HepG2 (cell line): ENCODE results near the gene KCNS1. TPM values are rescaled to one million over a fixed set of nuclear protein-coding genes. Genes with fewer than 3 reads are reported as not detected.

Source experiments
- HNRNPLL ChIP-seq: fragments of 200-400 bp; formaldehyde crosslinking; IDR thresholded peaks from 2 replicates; pipeline ENCODE4 v1.6.1; 2017; ENCODE audit warnings: mild to moderate bottlenecking, low read depth, low read length; ENCODE audit not compliant: poor library complexity, severe bottlenecking
- IRF2 ChIP-seq: IDR thresholded peaks from 2 replicates; pipeline ENCODE4 v1.6.1; 2018; ENCODE audit warnings: missing genetic modification reagents, missing compliant biosample characterization
- NFIB ChIP-seq: sonication (generic); formaldehyde crosslinking; IDR thresholded peaks from 2 replicates; pipeline ENCODE4 v1.9.0; 2021; ENCODE audit warnings: missing genetic modification reagents, mild to moderate bottlenecking, borderline replicate concordance
- PHB2 ChIP-seq: fragments of 450-650 bp; IDR thresholded peaks from 2 replicates; pipeline ENCODE4 v1.6.1; 2018; ENCODE audit not compliant: partially characterized antibody
- RARG ChIP-seq: sonication (generic); formaldehyde crosslinking; IDR thresholded peaks from 2 replicates; pipeline ENCODE4 v1.4.0; 2020; ENCODE audit warnings: low read depth, mild to moderate bottlenecking, missing genetic modification reagents
- SMYD3 ChIP-seq: sonication (generic); formaldehyde crosslinking; IDR thresholded peaks from 2 replicates; pipeline ENCODE4 v1.8.1; 2023; ENCODE audit warnings: mild to moderate bottlenecking, missing genetic modification reagents
- SUZ12 ChIP-seq: fragments of 150-350 bp; IDR thresholded peaks from 2 replicates; pipeline ENCODE4 v1.6.1; 2014; ENCODE audit warnings: low read depth, low read length
- ZBTB39 ChIP-seq: sonication (generic); formaldehyde crosslinking; IDR thresholded peaks from 2 replicates; pipeline ENCODE4 v1.5.0; 2020; ENCODE audit warnings: missing genetic modification reagents
- ZFYVE20 ChIP-seq: sonication (generic); formaldehyde crosslinking; IDR thresholded peaks from 2 replicates; pipeline ENCODE4 v1.8.0; 2023; ENCODE audit warnings: low read depth, mild to moderate bottlenecking, moderate library complexity, missing genetic modification reagents, borderline replicate concordance
- ZIK1 ChIP-seq: sonication (generic); formaldehyde crosslinking; IDR thresholded peaks from 2 replicates; pipeline ENCODE4 v1.5.0; 2020; ENCODE audit warnings: mild to moderate bottlenecking, low read depth, missing genetic modification reagents, borderline replicate concordance
- ZNF451 ChIP-seq: sonication (generic); formaldehyde crosslinking; IDR thresholded peaks from 2 replicates; pipeline ENCODE4 v1.5.0; 2020; ENCODE audit warnings: mild to moderate bottlenecking, missing genetic modification reagents
- ZNF629 ChIP-seq: sonication (generic); formaldehyde crosslinking; conservative IDR thresholded peaks from 2 replicates; pipeline ENCODE4 v1.5.0; 2020; ENCODE audit warnings: missing genetic modification reagents
- ZNF652 ChIP-seq: IDR thresholded peaks from 2 replicates; pipeline ENCODE4 v1.6.1; 2016; ENCODE audit warnings: low read depth, borderline replicate concordance
- polyA plus RNA-seq, 8 experiments: library from polyadenylated mRNA; depleted of rRNA in 3 of 8; stranded (reverse) in 7 of 8; unstranded in 1 of 8; fragments of >200 nt; fragmentation: Illumina TruSeq in 4 of 8; extraction: Trizol in 4 of 8; gene quantifications; 2 replicates each; pipeline versions ENCODE4 v1.2.1 to v1.2.3, GENCODE V29; 2011 to 2016; ENCODE audit warnings: low read depth in 4 of 8, missing spikeins in 1 of 8, mixed read lengths in 1 of 8; ENCODE audit not compliant: insufficient read depth in 1 of 8
- total RNA-seq, 5 experiments: library from RNA; depleted of rRNA; stranded (reverse); fragments of >200 nt; fragmentation: Illumina TruSeq; extraction: Trizol; gene quantifications; 2 replicates each; pipeline ENCODE4 v1.2.3, GENCODE V29; 2016; ENCODE audit warnings: low read depth in 1 of 5
- TF ChIP-seq, protein P1 (sequence below): sonication (generic); formaldehyde crosslinking; IDR thresholded peaks from 2 replicates; pipeline ENCODE4 v1.4.0; 2020; ENCODE audit warnings: missing genetic modification reagents, borderline replicate concordance
- TF ChIP-seq, protein P2 (sequence below): sonication (generic); formaldehyde crosslinking; IDR thresholded peaks from 2 replicates; pipeline ENCODE4 v1.4.0; 2020; ENCODE audit warnings: missing genetic modification reagents
- TF ChIP-seq, protein P3 (sequence below): sonication (generic); formaldehyde crosslinking; IDR thresholded peaks from 2 replicates; pipeline ENCODE4 v1.5.0; 2020; ENCODE audit warnings: mild to moderate bottlenecking, missing genetic modification reagents

Gene KCNS1
- total and polyA plus RNA-seq, 2 of the 13 experiments (the other 11 are each of a cell fraction or from before 2014, with no cell fraction given) = 0.03 TPM; not detected in 1

DNA sequence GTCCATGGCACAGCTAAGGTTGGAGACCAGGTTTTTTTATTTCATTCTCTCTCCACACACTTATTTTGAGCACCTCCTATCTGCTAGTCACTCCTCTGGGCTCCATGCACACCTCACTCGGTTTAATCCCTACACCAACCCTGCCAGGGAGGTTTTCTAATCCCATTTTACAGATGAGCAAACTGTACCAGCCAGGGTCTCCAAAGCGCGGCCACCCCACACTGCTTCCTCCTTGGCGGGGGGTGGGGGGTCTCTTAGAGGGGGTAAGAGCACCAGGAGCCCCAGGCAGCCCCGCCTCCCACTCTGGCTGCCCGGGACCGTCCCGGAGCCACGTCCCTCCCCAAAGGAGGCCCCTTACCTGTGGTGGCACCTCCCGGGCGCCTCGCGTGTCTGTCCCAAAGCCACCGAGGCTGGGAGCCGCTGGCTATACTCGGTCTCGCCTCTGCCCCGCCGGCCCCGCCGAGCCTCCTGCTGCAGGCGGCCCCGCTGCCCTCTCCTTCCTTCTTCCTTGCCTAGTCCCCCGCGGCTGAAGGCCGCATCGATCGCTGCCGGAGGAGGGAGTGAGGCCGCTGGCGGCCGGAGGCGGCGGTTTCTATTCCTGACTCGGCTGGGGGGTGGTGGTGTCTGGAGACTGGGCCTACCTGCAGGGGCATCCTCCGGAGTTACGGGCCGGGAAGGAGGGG, at the start of gene KCNS1 (continued):
- TF ChIP-seq, protein P1, sequence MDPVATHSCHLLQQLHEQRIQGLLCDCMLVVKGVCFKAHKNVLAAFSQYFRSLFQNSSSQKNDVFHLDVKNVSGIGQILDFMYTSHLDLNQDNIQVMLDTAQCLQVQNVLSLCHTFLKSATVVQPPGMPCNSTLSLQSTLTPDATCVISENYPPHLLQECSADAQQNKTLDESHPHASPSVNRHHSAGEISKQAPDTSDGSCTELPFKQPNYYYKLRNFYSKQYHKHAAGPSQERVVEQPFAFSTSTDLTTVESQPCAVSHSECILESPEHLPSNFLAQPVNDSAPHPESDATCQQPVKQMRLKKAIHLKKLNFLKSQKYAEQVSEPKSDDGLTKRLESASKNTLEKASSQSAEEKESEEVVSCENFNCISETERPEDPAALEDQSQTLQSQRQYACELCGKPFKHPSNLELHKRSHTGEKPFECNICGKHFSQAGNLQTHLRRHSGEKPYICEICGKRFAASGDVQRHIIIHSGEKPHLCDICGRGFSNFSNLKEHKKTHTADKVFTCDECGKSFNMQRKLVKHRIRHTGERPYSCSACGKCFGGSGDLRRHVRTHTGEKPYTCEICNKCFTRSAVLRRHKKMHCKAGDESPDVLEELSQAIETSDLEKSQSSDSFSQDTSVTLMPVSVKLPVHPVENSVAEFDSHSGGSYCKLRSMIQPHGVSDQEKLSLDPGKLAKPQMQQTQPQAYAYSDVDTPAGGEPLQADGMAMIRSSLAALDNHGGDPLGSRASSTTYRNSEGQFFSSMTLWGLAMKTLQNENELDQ (CRISPR knock-in tag) = no peak
- TF ChIP-seq, protein P2, sequence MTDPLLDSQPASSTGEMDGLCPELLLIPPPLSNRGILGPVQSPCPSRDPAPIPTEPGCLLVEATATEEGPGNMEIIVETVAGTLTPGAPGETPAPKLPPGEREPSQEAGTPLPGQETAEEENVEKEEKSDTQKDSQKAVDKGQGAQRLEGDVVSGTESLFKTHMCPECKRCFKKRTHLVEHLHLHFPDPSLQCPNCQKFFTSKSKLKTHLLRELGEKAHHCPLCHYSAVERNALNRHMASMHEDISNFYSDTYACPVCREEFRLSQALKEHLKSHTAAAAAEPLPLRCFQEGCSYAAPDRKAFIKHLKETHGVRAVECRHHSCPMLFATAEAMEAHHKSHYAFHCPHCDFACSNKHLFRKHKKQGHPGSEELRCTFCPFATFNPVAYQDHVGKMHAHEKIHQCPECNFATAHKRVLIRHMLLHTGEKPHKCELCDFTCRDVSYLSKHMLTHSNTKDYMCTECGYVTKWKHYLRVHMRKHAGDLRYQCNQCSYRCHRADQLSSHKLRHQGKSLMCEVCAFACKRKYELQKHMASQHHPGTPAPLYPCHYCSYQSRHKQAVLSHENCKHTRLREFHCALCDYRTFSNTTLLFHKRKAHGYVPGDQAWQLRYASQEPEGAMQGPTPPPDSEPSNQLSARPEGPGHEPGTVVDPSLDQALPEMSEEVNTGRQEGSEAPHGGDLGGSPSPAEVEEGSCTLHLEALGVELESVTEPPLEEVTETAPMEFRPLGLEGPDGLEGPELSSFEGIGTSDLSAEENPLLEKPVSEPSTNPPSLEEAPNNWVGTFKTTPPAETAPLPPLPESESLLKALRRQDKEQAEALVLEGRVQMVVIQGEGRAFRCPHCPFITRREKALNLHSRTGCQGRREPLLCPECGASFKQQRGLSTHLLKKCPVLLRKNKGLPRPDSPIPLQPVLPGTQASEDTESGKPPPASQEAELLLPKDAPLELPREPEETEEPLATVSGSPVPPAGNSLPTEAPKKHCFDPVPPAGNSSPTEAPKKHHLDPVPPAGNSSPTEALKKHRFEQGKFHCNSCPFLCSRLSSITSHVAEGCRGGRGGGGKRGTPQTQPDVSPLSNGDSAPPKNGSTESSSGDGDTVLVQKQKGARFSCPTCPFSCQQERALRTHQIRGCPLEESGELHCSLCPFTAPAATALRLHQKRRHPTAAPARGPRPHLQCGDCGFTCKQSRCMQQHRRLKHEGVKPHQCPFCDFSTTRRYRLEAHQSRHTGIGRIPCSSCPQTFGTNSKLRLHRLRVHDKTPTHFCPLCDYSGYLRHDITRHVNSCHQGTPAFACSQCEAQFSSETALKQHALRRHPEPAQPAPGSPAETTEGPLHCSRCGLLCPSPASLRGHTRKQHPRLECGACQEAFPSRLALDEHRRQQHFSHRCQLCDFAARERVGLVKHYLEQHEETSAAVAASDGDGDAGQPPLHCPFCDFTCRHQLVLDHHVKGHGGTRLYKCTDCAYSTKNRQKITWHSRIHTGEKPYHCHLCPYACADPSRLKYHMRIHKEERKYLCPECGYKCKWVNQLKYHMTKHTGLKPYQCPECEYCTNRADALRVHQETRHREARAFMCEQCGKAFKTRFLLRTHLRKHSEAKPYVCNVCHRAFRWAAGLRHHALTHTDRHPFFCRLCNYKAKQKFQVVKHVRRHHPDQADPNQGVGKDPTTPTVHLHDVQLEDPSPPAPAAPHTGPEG (CRISPR knock-in tag) = no peak
- TF ChIP-seq SUZ12 = no peak
- TF ChIP-seq ZNF451 (CRISPR knock-in tag) = no peak
- 0 out of 2 replicates have a peak, but pooled peaks have one; percentile 29 for TF ChIP-seq IRF2 (CRISPR knock-in tag)
- peak; percentile 82 for TF ChIP-seq ZNF629
- TF ChIP-seq ZBTB39 = no peak
- no peak for TF ChIP-seq ZIK1 (CRISPR knock-in tag)
- TF ChIP-seq ZNF652 (CRISPR knock-in tag) = no peak
- no peak for TF ChIP-seq SMYD3 (CRISPR knock-in tag)
- no peak for TF ChIP-seq NFIB
- TF ChIP-seq, protein P3, sequence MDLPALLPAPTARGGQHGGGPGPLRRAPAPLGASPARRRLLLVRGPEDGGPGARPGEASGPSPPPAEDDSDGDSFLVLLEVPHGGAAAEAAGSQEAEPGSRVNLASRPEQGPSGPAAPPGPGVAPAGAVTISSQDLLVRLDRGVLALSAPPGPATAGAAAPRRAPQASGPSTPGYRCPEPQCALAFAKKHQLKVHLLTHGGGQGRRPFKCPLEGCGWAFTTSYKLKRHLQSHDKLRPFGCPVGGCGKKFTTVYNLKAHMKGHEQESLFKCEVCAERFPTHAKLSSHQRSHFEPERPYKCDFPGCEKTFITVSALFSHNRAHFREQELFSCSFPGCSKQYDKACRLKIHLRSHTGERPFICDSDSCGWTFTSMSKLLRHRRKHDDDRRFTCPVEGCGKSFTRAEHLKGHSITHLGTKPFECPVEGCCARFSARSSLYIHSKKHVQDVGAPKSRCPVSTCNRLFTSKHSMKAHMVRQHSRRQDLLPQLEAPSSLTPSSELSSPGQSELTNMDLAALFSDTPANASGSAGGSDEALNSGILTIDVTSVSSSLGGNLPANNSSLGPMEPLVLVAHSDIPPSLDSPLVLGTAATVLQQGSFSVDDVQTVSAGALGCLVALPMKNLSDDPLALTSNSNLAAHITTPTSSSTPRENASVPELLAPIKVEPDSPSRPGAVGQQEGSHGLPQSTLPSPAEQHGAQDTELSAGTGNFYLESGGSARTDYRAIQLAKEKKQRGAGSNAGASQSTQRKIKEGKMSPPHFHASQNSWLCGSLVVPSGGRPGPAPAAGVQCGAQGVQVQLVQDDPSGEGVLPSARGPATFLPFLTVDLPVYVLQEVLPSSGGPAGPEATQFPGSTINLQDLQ = no peak
- peak; percentile 62 for TF ChIP-seq HNRNPLL
- no peak for TF ChIP-seq RARG
- TF ChIP-seq PHB2 = no peak
- TF ChIP-seq ZFYVE20 (CRISPR knock-in tag) = no peak
